ENCODE results near the gene SLC2A5. TPM values are rescaled to one million over a fixed set of nuclear protein-coding genes. Genes with fewer than 3 reads are reported as not detected.

Gene SLC2A5
- total and polyA plus RNA-seq, 2 donors (not counting 3 experiments of a cell fraction or from before 2014, with no cell fraction given), result not detected

DNA sequence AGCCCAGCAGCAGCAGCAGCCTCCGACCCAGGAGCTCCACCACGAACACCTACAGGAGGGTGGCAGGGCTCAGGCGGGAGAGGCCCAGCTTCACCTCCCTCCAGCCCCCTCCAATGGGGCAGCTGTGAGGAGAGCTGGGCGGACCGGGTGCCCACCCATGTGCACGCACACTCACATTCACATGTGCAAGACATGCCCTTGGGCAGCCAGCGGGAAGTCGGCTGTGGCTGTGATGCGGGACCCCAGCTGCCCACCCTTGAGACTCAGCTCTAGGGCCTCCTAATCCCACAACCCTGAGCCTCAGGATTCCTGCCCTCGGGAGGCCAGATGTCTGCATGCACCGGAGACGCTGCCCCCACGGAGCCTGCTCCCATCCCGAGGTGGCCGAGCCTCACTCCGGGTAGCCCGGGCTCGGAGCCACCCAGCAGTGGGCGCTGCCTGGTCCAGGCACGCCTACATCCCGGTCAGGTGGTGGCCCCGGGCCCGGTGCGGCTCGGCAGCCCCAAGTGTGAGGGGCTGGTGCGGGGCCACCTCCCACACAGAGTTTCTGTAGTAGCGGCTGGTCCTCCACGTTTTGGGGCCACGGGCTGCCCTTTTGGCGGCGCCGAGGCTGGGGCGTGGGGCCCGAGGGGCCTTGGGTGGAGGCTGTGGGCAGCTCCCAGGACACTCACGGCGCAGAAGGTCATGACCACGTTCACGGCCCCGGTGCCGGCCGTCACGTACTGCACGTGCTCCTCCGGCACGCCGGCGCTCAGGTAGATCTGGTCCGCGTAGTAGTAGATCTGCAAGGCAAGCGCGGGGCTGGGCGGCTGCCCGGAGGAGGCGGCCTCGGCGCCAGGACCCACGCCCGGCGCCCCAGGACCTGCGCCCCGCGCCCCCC lies 30.3 kb downstream of the SLC2A5 start:
- Histone ChIP-seq H3K79me2 (ENCODE audit: control insufficient read depth, insufficient read depth, low read length) (no peaks in the 10 kb centered on the region), H3K27ac (ENCODE audit: insufficient read depth, low read depth, low read length) (no peak overlapping the region), H3K4me2 (ENCODE audit: insufficient read depth, low read length) (no peak overlapping the region), H2AFZ (ENCODE audit: low read depth, low read length) (no peak overlapping the region), H3K9me3 (replicated peaks; ENCODE audit: control insufficient read depth, insufficient read depth, low read length) (no peaks in the 10 kb centered on the region), H3K9me1 (replicated peaks; ENCODE audit: control insufficient read depth, extremely low read depth, insufficient read depth, low read length) (no peaks in the 10 kb centered on the region), H3K9ac (replicated peaks; ENCODE audit: extremely low read depth, insufficient read depth, low read length) (no peak overlapping the region), H3K27me3 (ENCODE audit: control insufficient read depth in 2 of 2, insufficient read depth in 2 of 2, low read length in 2 of 2) (peaks cover 3 to 12% of the 10 kb centered on the region in 2 experiments), H3K36me3 (ENCODE audit: control insufficient read depth in 2 of 2, extremely low read depth in 1 of 2, insufficient read depth in 2 of 2, low read length in 2 of 2) (no peaks in the 10 kb centered on the region), H3K4me3 (replicated peaks in 1 of 3; ENCODE audit: insufficient read depth in 1 of 3, low read depth in 1 of 3, low read length in 3 of 3) (no peak overlapping the region), H4K20me1 (replicated peaks; ENCODE audit: control insufficient read depth, extremely low read depth, insufficient read depth, low read length) (no peaks in the 10 kb centered on the region), H3K4me1 (ENCODE audit: control insufficient read depth, extremely low read depth, insufficient read depth, low read length) (no peaks in the 10 kb centered on the region)
- dilution Hi-C loops (cut with MboI; ENCODE audit: extremely low pct_ligation_motif_present, low sequenced_read_pairs) (no loop called here), intact Hi-C loops (cut with micrococcal nuclease) (no loop called here)
- DNase-seq (ENCODE audit: low read depth, low spot score) (no peak), FAIRE-seq (no peak)
- POLR2A ChIA-PET, result no interaction called here
- BruUV-seq (replicated peaks), result no TSS peak
- TF ChIP-seq GATA2 (IDR thresholded peaks at IDR 0.05; ENCODE audit: insufficient read depth, insufficient read length, low read depth, low read length), result no peak
- no peak for TF ChIP-seq JUN (IDR thresholded peaks at IDR 0.05; ENCODE audit: borderline replicate concordance, insufficient read depth, insufficient read length, low read depth)
- no peak for TF ChIP-seq MYC (IDR thresholded peaks at IDR 0.05; ENCODE audit: low read depth, low read length)
- TF ChIP-seq POLR2AphosphoS5 (IDR thresholded peaks at IDR 0.05; ENCODE audit: insufficient read depth, low read depth, low read length), result no peak
- TF ChIP-seq MAX (IDR thresholded peaks at IDR 0.05; ENCODE audit: insufficient read depth, insufficient read length), result no peak
- no peak for TF ChIP-seq FOS (IDR thresholded peaks at IDR 0.05; ENCODE audit: borderline replicate concordance, insufficient read depth, low read length)
- peak; percentile 2 for TF ChIP-seq EZH2 (IDR thresholded peaks at IDR 0.05; ENCODE audit: borderline replicate concordance, low read depth, low read length, severe bottlenecking)
- TF ChIP-seq POLR2A (IDR thresholded peaks at IDR 0.05; ENCODE audit: low read depth, low read length), result no peak
- CTCF ChIA-PET, result interaction anchor here (1.0 to 1.6 kb wide), 4 partner anchors 9 to 71 kb away, joined by 3 to 7 read pairs (median 4); no protein-coding TSS in a partner anchor

Data from endothelial cell of umbilical vein (primary cell).